Stimulated activated CD8-positive, alpha-beta memory T cell treated with anti-CD3 and anti-CD28 coated beads, Interleukin-15, amount 100 ng/mL, for 48 hours (primary cell): ENCODE results near the gene DGKB.

Experiments used
- DNase-seq, 2 donors: peaks; one replicate each; pipeline ENCODE4 v3.0.0-alpha.2; 2020; ENCODE audit warnings: low read depth in 2 of 2

DGKB gene

DNA sequence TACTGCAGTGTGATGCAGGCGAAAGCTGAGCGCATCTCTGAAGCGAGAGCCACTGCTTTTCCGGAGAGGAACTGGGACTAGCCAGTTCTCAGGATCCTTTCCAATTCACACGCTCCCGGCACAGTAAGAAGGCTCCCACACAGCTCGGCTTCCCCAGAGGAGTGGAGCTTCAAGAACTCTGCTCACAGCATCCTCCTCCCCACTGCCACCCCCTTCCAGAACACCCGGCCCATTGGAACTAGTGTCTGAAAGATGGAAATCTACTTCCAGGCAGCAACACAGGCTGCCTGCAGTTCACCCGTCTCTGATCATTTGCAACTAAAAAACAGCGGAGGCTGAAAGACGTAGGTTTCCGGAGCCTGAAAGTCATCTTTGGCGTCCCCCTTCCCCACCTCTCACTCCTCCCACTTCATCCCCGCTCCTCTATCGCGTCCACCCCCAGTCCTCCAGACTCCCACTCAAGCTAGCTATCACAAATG is at the start of gene DGKB:
DGKB (minus strand) TSS at position 163 of the 479 bp plus-strand sequence.
- DNase-seq, result no peak

DNA sequence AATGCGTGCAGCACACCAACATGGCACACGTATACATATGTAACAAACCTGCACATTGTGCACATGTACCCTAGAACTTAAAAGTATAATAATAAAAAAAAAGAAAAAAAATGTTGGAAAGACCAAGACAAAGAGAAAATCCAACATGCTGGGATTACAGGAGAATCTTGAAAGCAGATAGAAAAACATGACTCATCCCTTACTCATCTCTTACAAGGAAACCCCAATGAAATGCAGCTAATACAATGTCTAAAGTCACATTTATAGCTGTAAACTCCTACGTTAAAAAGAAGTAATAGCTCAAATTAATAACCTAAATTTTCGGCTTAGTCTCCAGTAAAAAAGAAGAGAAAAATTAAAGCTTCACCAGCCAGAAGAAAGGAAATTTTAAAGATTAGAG is 47.5 kb upstream of the DGKB start:
- no peak for DNase-seq

DNA sequence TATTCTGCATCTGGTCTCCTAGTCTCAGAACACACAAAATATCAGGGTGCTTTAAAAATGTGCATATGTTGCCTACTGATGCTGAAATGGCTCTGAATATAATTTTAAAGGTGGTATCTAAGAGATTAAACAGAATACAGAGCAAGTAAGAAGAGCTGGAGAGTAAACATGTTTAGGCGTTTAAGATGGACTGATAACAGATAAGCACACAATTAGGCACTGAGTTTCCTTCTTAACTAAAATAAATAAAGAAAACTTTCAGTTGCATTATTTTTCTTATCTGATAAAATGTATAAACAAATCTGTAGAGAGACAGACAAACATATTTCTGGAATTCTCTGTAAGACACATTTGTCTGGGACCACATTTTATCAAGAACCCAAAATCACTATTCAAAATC is 35.6 kb upstream of the DGKB start:
- DNase-seq, result no peak

DNA sequence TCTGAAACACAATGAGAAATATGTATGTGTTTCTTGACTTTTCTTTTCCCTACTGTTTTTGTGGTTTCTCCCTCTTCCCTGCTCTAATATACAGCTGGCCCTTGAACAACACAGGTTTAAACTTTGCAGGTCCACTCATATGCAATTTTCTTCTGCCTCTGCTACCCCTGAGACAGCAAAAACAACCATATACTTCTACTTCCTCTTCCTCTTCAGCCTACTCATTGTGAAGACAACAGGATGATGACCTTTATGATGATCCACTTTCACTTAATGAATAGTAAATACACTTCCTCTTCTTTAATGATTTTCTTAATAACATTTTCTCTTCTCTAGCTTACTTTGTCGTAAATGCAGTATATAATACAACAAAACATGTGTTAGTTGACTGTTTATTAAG is 35.0 kb upstream of the DGKB start:
- no peak for DNase-seq

DNA sequence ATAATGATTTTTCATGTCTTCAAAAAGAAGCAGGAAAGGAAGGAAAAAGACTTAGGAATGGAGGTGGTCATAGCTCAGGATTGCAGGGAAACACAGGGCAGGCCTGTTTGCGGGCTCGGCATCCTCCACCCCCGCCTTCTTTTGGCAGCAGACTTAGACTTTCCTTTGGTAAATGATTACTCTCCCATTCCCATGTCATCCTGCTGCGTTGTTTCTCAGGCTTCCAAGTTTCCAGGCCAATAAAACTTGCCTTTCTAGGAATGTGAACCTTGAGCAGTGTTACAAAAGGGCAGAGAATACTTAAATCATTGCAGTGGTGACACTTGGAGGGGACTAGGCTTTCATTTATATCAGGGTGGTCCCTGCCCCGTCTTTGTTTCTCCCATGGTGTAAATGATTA is 34.0 kb upstream of the DGKB start:
- DNase-seq, result no peak

DNA sequence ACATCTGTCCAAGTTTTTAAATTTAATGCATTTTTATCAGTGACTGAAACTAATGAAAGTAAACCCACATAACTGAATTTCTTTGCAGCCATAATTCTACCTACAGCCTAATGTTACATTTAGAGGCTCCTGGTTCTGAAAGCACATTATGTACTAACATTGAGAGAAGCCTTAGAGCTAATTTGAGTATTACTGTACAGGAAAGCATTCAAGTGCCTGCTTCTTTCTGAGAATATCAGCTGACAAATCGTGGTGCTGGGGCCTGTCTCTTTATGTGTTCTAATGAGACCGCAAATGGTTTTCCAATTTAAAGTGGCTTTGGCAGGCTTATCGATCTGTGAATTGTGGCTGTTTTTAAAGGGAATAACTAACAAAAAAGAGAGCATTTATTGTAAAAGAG is 32.3 kb upstream of the DGKB start:
- no peak for DNase-seq

DNA sequence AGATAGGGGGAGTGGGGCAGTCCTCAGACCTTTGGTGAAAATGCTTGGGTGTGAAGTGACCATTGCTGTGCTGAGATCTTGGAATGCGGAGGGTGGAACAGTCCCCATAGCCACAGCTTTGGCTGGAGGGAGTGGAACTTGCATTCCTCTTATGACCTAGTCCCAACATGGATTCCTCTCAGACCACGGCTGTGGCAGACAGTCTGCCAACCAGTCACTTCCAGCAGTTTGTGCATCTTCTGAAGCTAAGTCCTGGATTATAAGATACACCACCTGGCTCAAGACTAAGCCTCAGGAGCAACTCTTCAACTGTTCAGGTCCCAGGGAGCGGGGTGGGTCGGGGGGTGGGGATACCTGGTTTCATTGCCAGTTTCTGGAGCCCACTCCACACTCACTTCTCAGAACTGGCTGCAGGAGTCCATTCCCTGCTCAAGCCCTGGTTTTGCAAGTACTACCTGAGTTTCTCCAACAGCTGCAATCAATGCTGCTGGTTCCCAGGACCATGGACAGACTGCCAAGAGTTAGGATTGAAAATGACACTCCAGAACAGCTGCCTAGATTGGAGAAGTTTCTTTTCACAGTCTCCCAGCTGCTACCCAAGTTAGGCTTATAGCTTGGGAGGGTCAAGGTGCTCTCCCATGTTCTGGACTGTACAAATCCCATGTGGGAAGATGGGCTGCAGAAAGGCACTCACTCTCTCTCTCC is 29.1 kb upstream of the DGKB start:
- no peak for DNase-seq

DNA sequence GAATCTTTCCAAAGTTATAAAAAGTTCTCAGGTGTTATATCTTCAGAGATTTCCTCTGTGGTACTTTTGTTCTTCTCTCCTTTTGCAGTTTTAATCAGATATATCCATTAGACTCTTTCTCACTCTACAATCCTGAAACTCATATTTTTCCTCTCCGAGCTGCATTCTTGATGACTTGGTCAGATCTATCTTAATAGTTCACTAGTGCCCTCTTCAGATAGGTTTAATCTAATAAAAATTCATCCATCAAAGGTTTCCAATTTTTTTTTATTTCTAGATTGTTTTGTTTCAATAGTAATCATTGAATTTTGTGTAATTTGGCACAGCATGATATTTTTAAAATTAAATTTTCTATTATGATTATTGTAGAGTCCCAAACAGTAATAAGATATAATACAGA is 21.8 kb upstream of the DGKB start:
- no peak for DNase-seq

DNA sequence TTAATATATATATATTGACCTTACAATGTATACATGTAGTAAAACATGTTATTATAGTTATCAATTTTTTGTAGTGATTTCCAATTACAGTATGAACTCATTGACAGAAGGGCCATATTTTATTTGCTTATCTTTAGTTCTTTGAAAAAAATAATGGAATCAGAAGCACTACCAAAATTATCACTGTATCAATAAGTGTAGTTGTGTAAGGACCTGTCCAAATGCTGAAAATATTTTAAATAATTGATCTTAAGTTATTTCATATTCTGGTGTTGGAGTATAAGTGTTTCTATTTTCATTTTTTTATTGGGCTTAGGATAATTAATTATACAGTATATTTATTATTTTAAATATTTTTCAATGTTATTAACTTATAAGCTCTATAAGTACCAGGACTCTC is 8.5 kb upstream of the DGKB start:
- DNase-seq, result no peak

DNA sequence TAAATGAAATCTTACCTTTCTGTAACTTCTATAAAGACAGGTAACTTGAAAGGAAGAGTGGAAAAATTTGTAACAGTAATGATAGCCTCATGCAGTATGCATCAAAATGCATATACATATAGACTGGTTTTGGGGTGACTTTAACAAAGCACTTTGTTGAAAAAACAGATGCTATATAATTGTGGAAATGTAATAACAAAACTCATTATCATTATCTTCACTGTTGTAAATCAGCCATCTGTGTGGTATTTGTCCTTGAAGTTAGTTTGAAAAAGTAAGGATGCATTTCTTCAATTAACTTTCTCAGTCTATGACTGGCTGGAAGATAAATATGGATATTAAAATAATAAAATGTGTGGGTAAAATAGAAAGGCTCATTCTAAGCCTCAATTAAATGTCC is 6.1 kb upstream of the DGKB start:
- DNase-seq, result no peak

DNA sequence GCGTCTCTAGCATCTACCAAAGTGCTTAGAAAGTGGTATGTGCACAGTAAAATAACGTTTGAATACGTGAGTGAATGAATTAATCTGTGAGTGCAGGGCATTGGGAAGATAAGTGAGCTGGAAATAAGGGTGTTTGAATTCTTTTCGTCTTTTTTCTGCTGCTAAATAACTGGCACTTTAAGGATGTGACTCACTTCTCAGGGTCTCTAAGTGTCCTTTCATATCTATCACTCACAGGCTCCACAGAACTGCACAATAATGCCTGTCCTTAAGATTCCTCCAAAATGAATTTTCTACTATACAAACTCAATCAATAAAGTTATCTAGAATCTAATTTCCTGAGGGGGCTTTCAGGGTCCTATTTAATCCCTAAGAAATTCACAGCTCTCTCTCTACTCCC is 3.2 kb upstream of the DGKB start:
- no peak for DNase-seq

DNA sequence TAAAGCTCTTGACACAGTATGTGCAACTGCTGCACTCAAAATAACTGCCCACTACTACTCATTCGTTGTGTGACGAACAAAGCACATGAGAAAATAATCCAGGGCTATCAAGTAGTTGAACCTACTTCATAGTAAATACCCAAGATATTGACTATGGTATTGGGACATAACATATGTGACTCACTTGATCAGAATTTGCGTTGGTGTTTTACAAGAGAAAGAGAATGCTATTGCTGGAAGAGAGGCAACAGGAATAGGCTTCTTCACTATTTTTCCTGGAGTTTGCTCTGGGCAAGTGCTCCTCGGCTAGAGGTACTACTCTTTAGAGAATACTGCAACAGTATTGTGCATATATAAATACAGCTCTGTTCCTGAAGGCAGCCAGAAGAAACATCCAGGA is 2.5 kb downstream of the DGKB start:
- DNase-seq, result no peak

DNA sequence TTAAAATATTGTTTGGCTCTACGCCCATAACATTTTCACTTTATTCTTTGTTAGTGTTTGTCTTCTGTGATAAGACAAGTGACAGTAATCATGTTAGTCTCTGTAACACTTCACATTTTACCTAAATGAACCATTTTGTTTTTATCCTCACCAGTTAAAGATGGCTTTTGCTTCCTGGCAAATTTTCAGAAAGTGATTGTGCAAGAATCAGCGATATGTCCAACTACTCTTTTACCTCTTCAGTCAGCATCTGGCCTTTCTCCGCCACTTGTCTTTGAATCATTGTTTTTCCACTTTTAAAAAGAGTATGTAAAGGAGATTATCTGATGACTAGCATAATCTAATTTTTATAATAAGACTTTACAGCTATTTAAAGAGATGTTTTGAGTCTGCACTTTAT is 3.5 kb downstream of the DGKB start:
- DNase-seq, result no peak

DNA sequence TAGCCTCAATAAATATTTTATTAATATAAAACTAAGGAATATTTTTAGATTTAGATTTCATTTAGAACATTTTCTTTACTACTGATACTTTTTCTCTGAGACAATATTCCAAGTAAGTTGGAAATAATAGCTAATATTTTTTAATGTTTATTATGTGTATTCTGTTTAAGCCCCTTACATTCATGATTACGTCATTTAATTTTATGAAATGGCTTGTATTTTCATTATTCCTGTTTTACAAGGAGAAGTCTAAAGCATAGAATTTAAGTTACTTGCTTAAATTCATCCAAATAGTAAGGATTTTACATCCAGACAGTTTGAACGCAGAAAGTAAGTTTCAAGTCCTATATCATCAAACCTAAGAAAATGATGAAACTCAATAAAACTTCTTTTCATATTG is 6.1 kb downstream of the DGKB start:
- DNase-seq, result no peak

DNA sequence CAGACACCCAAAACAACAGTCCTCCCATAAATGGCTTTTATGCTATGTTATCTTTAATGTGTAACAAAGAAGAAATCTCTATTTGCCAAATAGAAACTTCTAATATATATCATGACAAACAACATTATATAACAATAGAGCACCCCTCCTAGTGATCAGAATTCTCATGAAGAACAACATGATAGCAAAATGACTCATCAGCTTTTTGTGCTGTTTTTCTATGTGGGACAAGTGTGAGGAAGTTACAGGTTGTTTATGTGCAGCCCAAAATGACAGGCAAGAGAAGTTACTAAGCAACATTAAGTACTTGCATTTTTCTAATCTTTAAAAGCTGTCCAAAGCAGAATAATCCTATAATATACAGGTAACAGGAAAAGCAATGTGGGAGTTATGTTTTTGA is 7.7 kb downstream of the DGKB start:
- DNase-seq, result no peak

DNA sequence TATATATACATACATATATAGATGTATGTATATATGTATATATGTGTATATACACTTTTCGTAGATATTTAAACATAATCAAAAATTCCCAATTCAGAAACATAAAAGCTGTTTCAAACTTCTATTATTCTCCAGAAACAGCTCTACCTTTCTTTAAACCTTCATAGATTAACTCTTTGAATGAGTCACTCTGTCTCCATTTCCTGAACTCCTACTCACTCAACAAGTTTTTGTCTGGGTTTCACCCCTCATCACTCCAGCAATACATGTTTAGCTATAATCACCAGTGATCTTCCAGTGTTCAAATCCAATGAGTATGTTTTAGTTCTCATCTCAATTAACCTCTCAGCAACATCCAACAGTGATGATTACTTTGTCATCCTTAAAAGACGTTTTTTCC is 9.6 kb downstream of the DGKB start:
- DNase-seq, result no peak

DNA sequence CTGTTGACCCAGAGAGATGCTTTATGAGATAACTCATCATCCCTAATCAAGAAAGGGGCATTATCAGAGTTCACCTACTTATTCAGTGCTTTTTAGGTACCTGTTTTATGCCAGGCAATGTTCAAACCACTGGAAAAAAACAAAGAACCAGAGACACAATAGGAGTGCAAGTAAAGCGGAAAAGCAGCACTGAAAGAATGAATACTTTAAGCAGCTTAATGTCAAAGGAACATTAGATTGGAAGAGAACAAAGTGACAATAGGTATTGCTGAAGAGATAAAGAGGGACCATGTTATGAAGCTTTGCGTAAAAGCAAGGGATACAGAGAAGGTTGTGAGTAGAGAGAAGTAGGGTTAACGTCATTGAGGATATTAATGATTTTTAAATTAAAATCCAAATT is 11.3 kb downstream of the DGKB start:
- DNase-seq, result no peak

DNA sequence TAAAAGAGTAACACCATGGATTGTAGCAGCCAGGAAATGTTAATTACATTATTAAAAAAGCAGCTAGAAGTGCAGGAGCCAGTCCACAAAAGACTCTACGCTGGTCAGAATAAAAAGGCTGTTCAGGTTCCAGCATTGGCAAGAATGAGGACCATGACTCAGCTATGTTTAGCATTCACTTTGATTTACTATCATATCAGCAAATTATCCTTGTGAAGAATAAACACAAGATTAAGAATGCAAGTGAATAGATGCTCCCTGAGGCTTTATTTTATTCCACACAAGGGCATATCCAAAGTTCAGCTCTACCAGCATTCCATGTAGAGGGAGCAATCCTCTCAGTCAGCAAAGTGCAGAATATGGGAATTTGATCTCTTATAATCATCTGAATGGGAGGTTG is 13.6 kb downstream of the DGKB start:
- DNase-seq, result no peak

DNA sequence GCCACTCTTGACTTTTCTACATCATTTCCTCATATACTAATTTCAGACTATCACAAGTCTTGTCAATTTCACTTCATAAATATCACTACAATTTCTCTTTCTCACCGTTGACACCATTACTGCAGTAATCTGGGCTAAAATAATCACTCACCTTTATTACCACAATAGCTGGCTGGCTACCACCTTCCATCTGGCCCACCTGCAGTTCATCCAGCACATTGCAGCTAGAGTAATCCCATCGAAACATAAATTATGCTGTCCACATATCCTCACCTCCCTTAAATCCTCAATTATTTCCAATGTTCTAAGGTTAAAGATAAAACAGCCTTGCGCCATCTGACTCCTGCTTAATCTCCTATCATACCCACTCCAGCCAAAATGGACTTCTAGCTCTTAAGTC is 16.0 kb downstream of the DGKB start:
- no peak for DNase-seq

DNA sequence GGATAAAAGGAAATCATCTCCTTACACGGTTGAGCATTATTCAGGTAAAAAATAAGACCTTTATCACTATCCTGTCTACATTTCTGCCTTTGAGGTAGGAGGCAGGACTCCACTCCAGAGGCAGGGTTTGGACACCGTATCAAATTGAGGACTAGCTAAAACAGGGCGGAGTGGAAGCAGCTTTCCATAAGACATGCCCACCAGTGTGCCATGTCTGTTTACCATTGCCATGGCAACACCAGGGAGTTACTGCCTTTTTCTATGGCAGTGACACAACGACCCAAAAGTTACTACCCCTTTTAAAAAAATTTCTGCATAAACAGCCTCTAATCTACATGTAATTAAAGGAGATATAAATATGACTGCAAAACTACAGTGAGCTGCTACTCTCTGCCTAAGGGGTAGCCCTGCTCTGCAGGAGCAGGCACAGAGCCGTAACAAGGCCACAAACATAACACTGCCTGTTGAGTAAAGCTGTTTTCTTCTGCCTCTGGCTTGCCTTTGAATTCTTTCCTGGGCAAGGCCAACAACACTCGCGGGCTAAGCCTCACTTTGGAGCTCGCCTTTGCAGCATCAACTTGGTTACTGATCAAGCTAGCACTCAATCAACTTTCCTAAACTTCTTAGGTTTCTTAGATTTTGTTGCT is 26.5 kb downstream of the DGKB start:
- no peak for DNase-seq

DNA sequence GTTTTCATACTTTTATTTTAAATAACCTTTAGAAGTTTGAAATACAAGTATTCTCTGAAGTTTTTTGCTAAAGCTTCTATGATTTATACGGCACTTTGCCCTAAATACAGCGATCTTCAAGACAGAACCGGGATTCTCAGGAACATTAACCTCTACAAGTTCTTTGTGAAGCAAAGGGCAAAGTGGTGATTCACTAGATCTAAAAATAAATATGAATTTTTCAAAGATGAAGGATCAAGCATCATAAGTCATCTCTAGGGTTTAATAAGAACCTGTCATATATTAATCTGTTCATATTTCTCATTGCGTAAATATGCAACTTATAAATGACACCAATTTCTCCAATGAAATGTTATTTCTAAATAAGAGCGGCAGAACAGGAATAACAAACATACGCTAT is 30.7 kb downstream of the DGKB start:
- DNase-seq, result no peak

DNA sequence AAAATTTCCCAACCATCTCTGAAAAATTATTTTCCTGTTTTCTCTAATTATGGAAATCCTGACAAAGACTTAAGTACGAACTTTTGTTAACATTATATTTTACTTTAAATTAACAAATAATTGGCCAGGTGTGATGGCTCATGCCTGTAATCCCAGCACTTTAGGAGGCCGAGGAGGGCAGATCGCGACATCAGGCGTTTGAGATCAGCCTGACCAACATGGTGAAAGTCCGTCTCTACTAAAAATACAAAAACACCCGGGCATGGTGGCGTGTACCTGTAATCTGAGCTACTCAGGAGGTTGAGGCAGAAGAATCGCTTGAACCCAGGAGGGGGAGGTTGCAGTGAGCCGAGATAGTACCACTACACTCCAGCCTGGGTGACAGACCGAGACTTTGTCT is 32.2 kb downstream of the DGKB start:
- DNase-seq, result no peak

DNA sequence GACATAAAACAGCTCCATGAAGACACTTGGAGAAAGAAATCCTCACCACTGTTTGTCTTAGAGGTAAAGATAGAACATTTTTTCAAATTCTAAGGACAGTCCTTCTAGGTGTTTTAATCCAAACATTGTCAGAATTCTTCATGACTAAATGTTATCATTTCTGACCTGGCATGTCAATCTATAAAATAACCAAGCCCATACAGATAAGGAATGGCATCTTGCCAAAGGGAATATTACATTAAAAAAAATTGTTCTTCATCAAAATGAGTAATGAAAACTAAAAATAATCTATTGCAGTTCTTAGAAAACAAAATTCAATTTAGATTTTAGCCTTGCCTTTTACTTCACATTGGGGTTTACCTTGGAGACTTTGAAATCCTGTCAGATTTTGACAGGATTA is 33.6 kb downstream of the DGKB start:
- no peak for DNase-seq

DNA sequence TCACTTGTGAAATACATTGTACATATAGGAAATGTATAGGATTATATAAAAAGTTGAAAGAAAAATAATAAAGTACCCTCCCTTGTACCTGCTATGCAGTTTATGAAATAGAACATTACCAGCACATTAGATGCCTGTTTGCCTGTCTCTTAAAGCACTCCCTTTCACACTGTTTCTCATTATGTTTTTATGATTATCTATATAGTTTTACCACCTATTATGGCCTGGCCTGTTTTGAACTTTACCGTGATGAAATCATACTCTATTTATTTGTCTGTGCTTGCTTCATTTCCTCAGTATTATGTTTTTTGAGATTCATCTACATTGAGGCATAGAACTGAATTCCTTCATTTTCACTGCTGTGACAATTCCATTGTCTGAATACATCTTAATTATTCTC is 41.1 kb downstream of the DGKB start:
- no peak for DNase-seq
